ENCODE results near the gene PTCRA.
A peak's percentile ranks its signal among the peaks of the same experiment; 100 is the strongest.
"Not testable (repeated sequence)": the region's sequence is repeated elsewhere in the genome, so short reads cannot be mapped to it uniquely, and the experiment has no call there.

The PTCRA gene

DNA sequence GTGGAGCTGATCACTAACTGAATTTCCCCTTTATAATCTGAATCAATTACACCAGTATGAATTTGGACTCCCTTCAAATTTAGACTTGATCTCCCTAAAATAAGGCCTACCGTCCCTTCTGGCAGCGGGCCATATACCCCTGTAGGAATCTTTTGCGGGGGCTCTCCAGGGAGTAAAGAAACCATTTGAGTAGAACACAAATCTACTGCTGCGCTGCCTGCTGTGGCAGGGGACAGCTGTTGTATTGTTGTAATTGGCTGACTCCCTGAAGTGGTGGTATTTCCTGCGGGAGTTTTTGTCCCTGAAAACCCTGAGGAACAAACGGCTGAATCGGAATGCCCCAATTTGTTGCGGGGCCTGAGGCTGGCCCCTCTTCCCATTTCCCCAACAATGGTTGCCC lies 16.0 kb upstream of the PTCRA start:
- TF ChIP-seq, protein P1, sequence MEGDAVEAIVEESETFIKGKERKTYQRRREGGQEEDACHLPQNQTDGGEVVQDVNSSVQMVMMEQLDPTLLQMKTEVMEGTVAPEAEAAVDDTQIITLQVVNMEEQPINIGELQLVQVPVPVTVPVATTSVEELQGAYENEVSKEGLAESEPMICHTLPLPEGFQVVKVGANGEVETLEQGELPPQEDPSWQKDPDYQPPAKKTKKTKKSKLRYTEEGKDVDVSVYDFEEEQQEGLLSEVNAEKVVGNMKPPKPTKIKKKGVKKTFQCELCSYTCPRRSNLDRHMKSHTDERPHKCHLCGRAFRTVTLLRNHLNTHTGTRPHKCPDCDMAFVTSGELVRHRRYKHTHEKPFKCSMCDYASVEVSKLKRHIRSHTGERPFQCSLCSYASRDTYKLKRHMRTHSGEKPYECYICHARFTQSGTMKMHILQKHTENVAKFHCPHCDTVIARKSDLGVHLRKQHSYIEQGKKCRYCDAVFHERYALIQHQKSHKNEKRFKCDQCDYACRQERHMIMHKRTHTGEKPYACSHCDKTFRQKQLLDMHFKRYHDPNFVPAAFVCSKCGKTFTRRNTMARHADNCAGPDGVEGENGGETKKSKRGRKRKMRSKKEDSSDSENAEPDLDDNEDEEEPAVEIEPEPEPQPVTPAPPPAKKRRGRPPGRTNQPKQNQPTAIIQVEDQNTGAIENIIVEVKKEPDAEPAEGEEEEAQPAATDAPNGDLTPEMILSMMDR (IDR thresholded peaks at IDR 0.05; ENCODE audit: insufficient read depth, low read length, poor library complexity, severe bottlenecking): no peak
- H3K36me3 ChIP-seq (ENCODE audit: control insufficient read depth, insufficient read depth, low read length): no peaks in the 10 kb centered on the region
- H3K4me3 ChIP-seq (replicated peaks; ENCODE audit: low read depth, low read length): no peak overlapping the region
- H3K27me3 ChIP-seq (replicated peaks; ENCODE audit: control insufficient read depth, insufficient read depth, low read length): no peaks in the 10 kb centered on the region
- DNase-seq (ENCODE audit: extremely low read depth, insufficient read length): no peak

DNA sequence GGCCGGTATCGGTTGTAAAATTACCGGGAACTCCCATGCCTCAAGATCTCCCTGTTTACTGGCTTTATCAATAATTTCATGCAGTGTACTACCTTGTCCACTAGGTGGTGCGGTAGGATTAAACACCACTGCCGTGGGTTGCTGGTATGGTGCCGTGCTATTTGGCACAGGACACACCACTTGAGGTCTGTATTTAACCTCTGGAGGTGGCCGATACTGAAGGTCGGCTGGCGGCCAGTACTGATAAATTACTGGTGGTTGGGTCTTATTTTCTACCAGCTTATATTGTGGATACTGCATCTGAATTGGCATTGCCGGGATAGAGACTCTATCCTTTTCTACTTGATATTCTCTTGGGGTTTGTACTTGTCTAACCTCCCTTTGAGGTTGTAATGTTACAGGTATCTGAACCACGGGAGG lies 14.3 kb upstream of the PTCRA start:
- no peak overlapping the region for H3K4me3 ChIP-seq (replicated peaks; ENCODE audit: low read depth, low read length)
- no peaks in the 10 kb centered on the region for H3K27me3 ChIP-seq (replicated peaks; ENCODE audit: control insufficient read depth, insufficient read depth, low read length)
- TF ChIP-seq, protein P1 (IDR thresholded peaks at IDR 0.05; ENCODE audit: insufficient read depth, low read length, poor library complexity, severe bottlenecking): peak; percentile 71
- DNase-seq (ENCODE audit: extremely low read depth, insufficient read length): no peak
- no peaks in the 10 kb centered on the region for H3K36me3 ChIP-seq (ENCODE audit: control insufficient read depth, insufficient read depth, low read length)

GRCh38 chr6:42902429-42903263 lies 13.2 kb upstream of the PTCRA start:
- not testable (repeated sequence) for H3K36me3 ChIP-seq (ENCODE audit: control insufficient read depth, insufficient read depth, low read length); H3K4me3 ChIP-seq (replicated peaks; ENCODE audit: low read depth, low read length); H3K27me3 ChIP-seq (replicated peaks; ENCODE audit: control insufficient read depth, insufficient read depth, low read length); DNase-seq (ENCODE audit: extremely low read depth, insufficient read length)

GRCh38 chr6:42904467-42904866 lies 11.4 kb upstream of the PTCRA start:
- TF ChIP-seq, protein P1 (IDR thresholded peaks at IDR 0.05; ENCODE audit: insufficient read depth, low read length, poor library complexity, severe bottlenecking): no peak
- H3K36me3 ChIP-seq (ENCODE audit: control insufficient read depth, insufficient read depth, low read length): no peaks in the 10 kb centered on the region
- no peak for DNase-seq (ENCODE audit: extremely low read depth, insufficient read length)

GRCh38 chr6:42907336-42907735 lies 8.5 kb upstream of the PTCRA start:
- TF ChIP-seq, protein P1 (IDR thresholded peaks at IDR 0.05; ENCODE audit: insufficient read depth, low read length, poor library complexity, severe bottlenecking): no peak
- DNase-seq (ENCODE audit: extremely low read depth, insufficient read length): no peak
- no peak overlapping the region for H3K4me3 ChIP-seq (replicated peaks; ENCODE audit: low read depth, low read length)

More at GRCh38 chr6:42904467-42904866, 11.4 kb upstream of the PTCRA start:
- Histone ChIP-seq H3K27me3 (replicated peaks; ENCODE audit: control insufficient read depth, insufficient read depth, low read length) (no peaks in the 10 kb centered on the region), H3K4me3 (replicated peaks; ENCODE audit: low read depth, low read length) (no peak overlapping the region)

GRCh38 chr6:42909835-42910234 lies 6.0 kb upstream of the PTCRA start:
- Histone ChIP-seq H3K36me3 (ENCODE audit: control insufficient read depth, insufficient read depth, low read length) (no peaks in the 10 kb centered on the region), H3K4me3 (replicated peaks; ENCODE audit: low read depth, low read length) (no peak overlapping the region), H3K27me3 (replicated peaks; ENCODE audit: control insufficient read depth, insufficient read depth, low read length) (no peaks in the 10 kb centered on the region)
- TF ChIP-seq, protein P1 (IDR thresholded peaks at IDR 0.05; ENCODE audit: insufficient read depth, low read length, poor library complexity, severe bottlenecking): no peak
- no peak for DNase-seq (ENCODE audit: extremely low read depth, insufficient read length)

More at GRCh38 chr6:42907336-42907735, 8.5 kb upstream of the PTCRA start:
- H3K27me3 ChIP-seq (replicated peaks; ENCODE audit: control insufficient read depth, insufficient read depth, low read length): no peaks in the 10 kb centered on the region
- no peaks in the 10 kb centered on the region for H3K36me3 ChIP-seq (ENCODE audit: control insufficient read depth, insufficient read depth, low read length)

All from GM06990 (cell line).